Measurements from ENCODE around the gene IL16.

The IL16 gene

GRCh38 chr15:81176291-81176893, 20.3 kb upstream of the IL16 start:
- no peak overlapping the region for H3K4me3 ChIP-seq (ENCODE audit: insufficient read depth, low read length, poor library complexity, severe bottlenecking)
- H3K79me2 ChIP-seq (ENCODE audit: insufficient read depth, low read length): no peaks in the 10 kb centered on the region
- no peaks in the 10 kb centered on the region for H4K20me1 ChIP-seq (ENCODE audit: low read depth, low read length)
- H3K9me3 ChIP-seq (ENCODE audit: insufficient read depth, low read length): no peaks in the 10 kb centered on the region
- H3K4me2 ChIP-seq (ENCODE audit: low read depth, low read length, poor library complexity, severe bottlenecking): no peak overlapping the region
- H3F3A ChIP-seq (ENCODE audit: insufficient read depth): no peaks in the 10 kb centered on the region
- TF ChIP-seq, protein P1, sequence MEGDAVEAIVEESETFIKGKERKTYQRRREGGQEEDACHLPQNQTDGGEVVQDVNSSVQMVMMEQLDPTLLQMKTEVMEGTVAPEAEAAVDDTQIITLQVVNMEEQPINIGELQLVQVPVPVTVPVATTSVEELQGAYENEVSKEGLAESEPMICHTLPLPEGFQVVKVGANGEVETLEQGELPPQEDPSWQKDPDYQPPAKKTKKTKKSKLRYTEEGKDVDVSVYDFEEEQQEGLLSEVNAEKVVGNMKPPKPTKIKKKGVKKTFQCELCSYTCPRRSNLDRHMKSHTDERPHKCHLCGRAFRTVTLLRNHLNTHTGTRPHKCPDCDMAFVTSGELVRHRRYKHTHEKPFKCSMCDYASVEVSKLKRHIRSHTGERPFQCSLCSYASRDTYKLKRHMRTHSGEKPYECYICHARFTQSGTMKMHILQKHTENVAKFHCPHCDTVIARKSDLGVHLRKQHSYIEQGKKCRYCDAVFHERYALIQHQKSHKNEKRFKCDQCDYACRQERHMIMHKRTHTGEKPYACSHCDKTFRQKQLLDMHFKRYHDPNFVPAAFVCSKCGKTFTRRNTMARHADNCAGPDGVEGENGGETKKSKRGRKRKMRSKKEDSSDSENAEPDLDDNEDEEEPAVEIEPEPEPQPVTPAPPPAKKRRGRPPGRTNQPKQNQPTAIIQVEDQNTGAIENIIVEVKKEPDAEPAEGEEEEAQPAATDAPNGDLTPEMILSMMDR (IDR thresholded peaks at IDR 0.05; ENCODE audit: insufficient read depth, low read length, poor library complexity, severe bottlenecking): no peak
- no peak for TF ChIP-seq EZH2phosphoT487 (conservative IDR thresholded peaks at IDR 0.05; ENCODE audit: low read length)
- H2AFZ ChIP-seq (ENCODE audit: low read depth, low read length, severe bottlenecking): no peak overlapping the region
- no peak overlapping the region for H3K9ac ChIP-seq (ENCODE audit: low read length)
- H3K36me3 ChIP-seq (ENCODE audit: low read length): no peaks in the 10 kb centered on the region
- no peaks in the 10 kb centered on the region for H3K9me2 ChIP-seq (replicated peaks; ENCODE audit: insufficient read depth, low read length)
- no peaks in the 10 kb centered on the region for H3K27me3 ChIP-seq (ENCODE audit: low read length)
- H3K27ac ChIP-seq (ENCODE audit: low read depth, low read length): no peak overlapping the region

GRCh38 chr15:81178365-81178764, 18.3 kb upstream of the IL16 start:
- TF ChIP-seq EZH2phosphoT487 (conservative IDR thresholded peaks at IDR 0.05; ENCODE audit: low read length): no peak
- TF ChIP-seq, protein P1 (IDR thresholded peaks at IDR 0.05; ENCODE audit: insufficient read depth, low read length, poor library complexity, severe bottlenecking): no peak
- H3K9ac ChIP-seq (ENCODE audit: low read length): no peak overlapping the region

DNA sequence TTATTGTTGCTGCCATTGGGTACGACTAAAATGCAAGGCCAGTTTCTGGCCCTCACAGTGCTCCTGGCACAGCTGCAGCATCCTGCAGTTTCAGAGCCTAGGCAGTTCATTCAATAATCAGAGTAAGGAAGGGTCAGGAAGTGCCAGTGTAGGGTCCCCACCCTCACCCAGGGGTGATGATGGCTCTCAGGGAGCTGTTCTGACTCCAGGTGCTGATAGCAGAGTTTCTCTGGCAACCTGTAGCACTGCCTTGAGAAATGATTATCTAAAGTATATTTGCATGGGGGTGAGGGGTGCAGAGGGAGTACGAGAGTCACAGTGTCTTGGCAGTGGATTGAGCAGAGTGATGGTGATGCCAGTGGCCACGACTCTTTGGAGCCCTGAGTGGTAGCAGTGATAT, 15.5 kb upstream of the IL16 start:
- Histone ChIP-seq H3K36me3 (ENCODE audit: low read length) (no peaks in the 10 kb centered on the region), H3K27ac (ENCODE audit: low read depth, low read length) (no peak overlapping the region), H3K9me2 (replicated peaks; ENCODE audit: insufficient read depth, low read length) (no peaks in the 10 kb centered on the region), H4K20me1 (ENCODE audit: low read depth, low read length) (no peaks in the 10 kb centered on the region), H3K79me2 (ENCODE audit: insufficient read depth, low read length) (no peaks in the 10 kb centered on the region), H3K4me2 (ENCODE audit: low read depth, low read length, poor library complexity, severe bottlenecking) (no peak overlapping the region), H2AFZ (ENCODE audit: low read depth, low read length, severe bottlenecking) (no peak overlapping the region), H3K9me3 (ENCODE audit: insufficient read depth, low read length) (no peaks in the 10 kb centered on the region), H3F3A (ENCODE audit: insufficient read depth) (no peaks in the 10 kb centered on the region), H3K27me3 (ENCODE audit: low read length) (no peaks in the 10 kb centered on the region), H3K9ac (ENCODE audit: low read length) (no peak overlapping the region), H3K4me3 (ENCODE audit: insufficient read depth, low read length, poor library complexity, severe bottlenecking) (no peak overlapping the region)
- no peak for TF ChIP-seq EZH2phosphoT487 (conservative IDR thresholded peaks at IDR 0.05; ENCODE audit: low read length)
- TF ChIP-seq, protein P1 (IDR thresholded peaks at IDR 0.05; ENCODE audit: insufficient read depth, low read length, poor library complexity, severe bottlenecking): no peak

More at GRCh38 chr15:81178365-81178764, 18.3 kb upstream of the IL16 start:
- no peaks in the 10 kb centered on the region for H3K9me2 ChIP-seq (replicated peaks; ENCODE audit: insufficient read depth, low read length)
- no peak overlapping the region for H2AFZ ChIP-seq (ENCODE audit: low read depth, low read length, severe bottlenecking)
- no peaks in the 10 kb centered on the region for H3F3A ChIP-seq (ENCODE audit: insufficient read depth)
- no peaks in the 10 kb centered on the region for H3K27me3 ChIP-seq (ENCODE audit: low read length)
- no peak overlapping the region for H3K27ac ChIP-seq (ENCODE audit: low read depth, low read length)
- H3K4me3 ChIP-seq (ENCODE audit: insufficient read depth, low read length, poor library complexity, severe bottlenecking): no peak overlapping the region
- H3K4me2 ChIP-seq (ENCODE audit: low read depth, low read length, poor library complexity, severe bottlenecking): no peak overlapping the region
- H4K20me1 ChIP-seq (ENCODE audit: low read depth, low read length): no peaks in the 10 kb centered on the region
- H3K36me3 ChIP-seq (ENCODE audit: low read length): no peaks in the 10 kb centered on the region
- no peaks in the 10 kb centered on the region for H3K79me2 ChIP-seq (ENCODE audit: insufficient read depth, low read length)
- H3K9me3 ChIP-seq (ENCODE audit: insufficient read depth, low read length): no peaks in the 10 kb centered on the region

All from SU-DHL-6 (cell line).